UCSD-AML1 (cell line): Measurements from ENCODE around the gene KCNN2.

Source experiments
- DNase-seq: peaks from one replicate; lab custom pipeline; 2025; ENCODE audit not compliant: unreplicated experiment; lab: John Stamatoyannopoulos, UW

KCNN2 gene

DNA sequence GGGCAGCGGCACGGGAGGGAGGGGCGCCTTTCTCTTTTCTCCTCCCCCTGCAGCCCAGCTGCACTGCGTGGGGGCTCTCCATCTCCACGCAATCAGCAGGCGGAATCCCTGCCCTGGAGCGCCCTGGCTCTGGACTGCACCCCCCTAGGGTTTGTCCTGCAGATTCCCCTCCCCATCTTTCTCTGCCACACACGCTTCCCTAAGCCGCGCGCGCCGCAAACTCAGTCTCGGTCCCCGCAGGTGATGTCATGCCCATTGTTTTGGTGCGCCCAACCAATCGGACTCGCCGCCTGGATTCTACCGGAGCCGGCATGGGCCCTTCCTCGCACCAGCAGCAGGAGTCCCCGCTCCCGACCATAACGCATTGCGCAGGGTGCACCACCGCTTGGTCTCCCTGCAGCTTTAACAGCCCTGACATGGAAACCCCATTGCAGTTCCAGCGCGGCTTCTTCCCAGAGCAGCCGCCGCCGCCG, at the start of gene KCNN2:
KCNN2 (plus strand) TSS at position 347 of the 473 bp plus-strand sequence; CDS start at position 417, 70 bp downstream.
- DNase-seq = no peak

DNA sequence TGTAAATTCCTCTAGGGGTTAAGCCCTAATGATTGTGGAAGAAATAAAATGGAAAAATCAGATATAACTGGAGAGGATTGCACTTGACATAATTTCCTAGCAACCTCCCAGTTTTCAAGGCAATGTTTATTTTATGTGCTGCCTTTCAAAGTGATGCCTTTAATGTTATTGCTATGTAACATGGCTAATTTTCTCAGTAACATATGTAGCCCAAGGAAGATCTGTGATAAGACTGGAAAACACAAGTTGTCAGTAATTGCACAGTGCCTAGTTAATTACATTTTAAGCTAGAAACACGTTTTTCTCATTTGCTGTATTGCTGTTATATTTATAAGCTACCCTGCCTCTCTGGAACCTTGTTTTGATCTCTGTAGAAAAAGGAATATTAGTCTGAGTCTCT, 49.2 kb upstream of the KCNN2 start:
- DNase-seq = no peak

DNA sequence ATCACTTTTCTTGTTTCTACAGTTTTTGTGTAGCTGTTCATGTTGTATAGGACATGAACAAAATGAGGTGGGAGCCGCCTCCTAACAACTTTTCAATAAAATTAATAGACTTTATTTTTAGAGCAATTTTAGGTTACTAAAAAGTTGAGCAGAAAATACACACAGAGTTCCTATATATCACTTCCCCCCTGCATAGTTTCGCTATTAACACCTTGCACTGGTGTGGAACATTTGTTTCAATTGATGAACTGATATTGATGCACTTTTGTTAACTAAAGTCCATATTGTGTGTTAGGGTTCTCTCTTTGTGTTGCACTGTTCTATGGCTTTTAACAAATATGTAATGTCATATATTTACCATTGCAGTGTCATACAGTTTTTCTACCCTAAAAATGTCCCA, 47.8 kb upstream of the KCNN2 start:
- DNase-seq = no peak

DNA sequence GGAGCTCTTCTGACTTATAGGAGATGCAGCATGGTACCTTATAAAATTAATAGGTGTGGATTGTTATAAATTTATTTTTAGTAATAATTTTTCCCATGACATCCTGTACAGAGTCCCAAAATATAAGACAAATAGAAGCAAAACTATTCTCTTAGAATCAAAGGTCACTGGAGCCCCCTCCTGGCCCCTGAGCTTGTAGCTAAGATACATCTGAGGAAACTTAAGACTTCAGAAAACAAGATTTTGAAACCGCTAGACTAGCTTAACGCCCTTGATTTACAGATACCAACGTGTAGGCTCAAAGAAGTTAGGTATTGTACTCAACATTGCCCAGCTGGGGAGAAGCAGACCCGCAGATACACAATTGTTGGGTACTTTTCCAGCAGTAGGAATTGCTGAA, 45.7 kb upstream of the KCNN2 start:
- DNase-seq = no peak

DNA sequence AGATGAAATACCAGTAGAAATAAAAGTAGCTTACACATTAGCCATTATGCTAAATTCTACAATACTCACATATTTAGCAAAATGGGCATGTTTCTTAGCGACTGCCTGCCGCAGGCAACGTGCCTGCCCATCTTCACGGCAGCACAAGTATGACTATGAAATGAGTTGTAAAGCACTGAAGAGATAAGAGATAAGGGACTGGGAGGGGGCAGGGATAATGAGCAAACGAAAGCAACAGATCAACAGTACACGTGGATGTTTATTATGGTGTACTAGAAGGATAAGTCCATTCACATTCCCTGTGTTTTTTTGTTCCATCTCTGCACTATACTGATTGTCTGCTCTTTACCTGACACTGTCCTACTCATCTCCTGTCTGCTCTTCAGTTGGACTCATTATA, 44.1 kb upstream of the KCNN2 start:
- no peak for DNase-seq

DNA sequence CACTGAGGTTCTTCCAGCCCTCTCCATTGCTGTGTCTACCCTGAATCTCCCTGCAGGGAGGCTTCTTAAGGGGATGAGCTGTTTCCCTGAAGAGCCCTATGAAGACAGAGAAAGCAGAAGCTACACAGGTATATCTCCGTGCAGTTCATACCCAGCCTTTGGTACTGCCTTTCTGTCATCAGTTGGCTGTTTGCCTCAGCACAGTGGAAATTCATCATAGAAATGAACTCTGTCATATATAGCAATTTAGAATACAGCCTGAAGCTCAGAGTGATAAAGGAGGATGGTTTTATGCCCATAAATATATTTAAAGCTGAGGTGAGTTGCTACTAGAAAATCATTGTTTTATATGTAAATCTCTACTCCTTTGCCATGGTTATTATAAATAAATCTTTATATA, 42.6 kb upstream of the KCNN2 start:
- DNase-seq = no peak

DNA sequence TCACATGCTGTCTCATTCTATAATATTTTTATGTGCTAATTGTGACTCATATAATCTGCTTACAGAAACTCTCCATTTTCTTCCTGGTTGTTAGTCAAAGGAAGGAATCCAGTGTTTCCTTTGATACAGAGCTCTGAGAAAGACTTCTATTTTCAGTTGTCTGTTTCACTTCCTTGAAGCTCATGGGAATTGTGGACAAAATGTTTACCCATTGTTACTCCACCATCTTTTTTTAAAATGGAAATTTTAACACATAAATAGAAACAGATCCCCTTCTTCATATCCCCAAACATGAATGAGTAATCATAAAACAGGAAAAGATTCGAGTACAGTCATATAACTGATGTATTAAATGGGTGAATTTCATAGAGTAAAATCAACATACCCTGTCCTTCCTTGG, 42.0 kb upstream of the KCNN2 start:
- DNase-seq = no peak

DNA sequence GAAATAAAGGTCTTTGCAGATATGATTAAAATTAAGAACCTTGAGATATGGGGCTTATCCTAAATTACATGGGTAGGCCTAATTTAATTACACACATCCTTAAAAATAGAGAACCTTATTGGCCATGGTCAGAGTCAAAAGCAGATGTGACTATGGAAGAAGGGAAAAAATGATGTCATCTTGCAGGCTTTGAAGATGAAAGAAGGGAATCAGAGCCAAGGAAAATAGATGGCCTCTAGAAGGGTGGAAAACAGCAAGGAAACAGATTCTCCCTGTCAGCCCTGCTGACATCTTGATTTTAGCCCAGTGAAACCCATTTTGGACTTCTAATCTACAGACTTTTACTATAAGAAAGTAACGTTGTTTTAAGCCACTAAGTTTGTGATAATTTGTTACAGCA, 37.6 kb upstream of the KCNN2 start:
- no peak for DNase-seq

DNA sequence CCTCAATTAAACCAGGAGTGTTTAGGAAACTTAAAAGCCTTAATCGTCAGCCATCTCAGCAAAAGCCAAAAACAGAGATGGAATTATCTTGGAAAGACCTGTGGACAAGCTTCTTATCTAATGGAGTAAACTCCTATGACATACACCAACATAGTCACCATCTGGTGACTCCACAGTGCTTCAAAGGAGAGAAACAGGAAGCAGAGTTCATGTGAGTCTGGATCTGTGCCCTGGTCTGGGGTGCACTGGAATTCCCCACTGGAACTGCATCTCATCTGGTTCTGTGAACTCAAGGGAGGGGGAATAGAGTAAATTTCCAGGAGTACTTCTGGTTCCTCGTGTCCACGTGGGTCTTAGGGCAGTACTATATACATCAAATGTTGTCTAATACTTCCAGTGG, 36.3 kb upstream of the KCNN2 start:
- DNase-seq = no peak

DNA sequence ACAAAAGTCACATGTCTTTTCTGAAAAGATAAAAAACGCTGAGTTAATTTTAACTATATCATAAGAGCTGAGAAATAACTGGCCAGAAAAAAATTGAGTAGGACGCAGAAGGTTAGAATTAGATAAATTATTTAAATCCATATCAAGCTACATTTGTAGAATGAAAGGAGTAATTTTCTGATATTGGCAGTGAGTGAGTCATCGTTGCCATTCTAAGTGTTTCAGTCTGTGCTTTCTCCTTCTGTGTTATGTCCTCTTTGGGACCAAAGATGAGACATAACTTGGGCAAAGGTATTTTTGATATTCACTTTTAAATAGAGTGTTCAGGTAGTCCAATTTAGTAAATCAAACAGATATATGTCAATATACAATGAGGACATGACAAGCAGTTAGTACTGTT, 34.4 kb upstream of the KCNN2 start:
- no peak for DNase-seq

DNA sequence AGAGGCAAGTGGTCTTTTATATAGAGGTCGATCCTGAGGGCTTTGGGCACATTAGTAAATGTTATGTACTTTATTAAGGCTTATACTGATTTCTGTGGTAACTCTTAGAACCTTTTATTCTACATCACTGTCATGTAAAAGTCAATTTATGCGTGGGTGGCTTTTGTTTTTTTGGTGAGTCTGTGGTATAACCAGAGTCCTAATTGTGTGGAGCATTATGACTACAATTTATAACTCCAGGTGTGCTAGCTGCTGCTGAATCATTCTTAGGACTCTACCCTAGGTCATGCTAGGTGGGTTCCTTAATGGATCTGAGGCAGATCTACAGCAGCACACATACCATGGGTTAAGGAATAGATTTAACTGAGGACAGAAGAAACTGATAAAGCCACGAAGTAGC, 33.9 kb upstream of the KCNN2 start:
- no peak for DNase-seq

DNA sequence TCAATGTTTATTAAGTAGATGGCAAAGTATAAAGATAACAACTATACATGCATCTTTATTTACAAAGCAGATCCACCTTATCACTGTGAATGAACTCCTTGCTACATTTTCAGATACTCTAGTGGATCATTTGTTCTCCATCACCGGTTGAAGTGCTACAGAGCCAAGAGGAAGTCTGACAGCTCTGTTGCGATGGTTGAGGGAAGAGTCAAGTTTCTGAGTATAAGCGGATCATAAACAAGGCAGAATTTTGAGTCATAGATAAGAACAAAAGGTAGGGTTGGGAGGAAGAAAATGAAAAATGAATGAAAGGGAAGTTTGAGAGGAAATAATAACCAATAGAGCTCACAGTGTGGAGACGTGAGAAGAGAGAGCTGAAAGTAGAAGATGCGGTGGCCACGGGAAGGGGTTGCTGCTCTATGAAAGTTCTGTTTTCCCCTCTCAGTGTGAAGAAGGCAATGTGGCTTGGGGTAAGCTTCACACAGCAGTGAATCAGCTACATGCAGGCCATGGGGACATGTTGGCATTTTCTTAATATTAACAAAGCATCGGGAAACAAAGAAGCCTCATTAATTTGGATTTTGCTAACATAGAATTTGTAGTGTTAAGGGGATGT, 30.8 kb upstream of the KCNN2 start:
- no peak for DNase-seq

DNA sequence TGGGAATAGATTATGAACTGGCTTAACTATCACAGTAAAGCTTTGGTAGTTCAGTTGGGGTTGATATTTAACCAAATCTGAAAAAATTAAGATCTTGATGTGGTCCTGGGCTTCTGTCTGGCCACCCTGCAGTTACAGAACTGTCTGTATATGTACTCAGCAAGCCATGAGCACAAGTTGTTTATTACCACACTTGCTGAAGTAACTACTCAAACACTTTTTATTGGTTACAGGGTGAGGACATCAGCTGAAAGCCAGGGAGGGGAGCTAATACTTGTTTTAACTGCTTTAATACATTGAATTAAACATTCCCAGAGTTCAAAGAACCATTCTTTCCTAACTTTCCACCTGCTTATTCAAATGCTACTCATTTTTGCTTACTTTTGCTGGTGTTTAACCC, 29.4 kb upstream of the KCNN2 start:
- DNase-seq = no peak

DNA sequence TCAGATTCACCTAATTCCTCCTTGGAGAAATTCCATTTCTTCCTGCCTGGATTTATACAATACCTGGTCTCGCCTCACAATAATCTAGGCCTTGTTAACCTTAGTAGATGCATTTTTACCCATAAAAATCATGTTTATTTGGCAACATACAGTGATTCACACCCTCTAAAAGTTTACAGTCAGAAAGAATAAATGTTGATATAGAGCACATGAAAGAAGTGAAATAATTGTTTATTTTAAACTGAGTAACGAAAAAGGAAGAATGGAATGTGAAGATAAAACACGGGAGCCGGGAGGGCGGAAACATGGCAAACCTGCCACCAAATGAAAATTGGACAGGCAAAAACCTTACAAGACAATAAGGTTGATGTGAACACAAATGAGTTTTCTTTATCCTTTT, 28.9 kb upstream of the KCNN2 start:
- DNase-seq = no peak

DNA sequence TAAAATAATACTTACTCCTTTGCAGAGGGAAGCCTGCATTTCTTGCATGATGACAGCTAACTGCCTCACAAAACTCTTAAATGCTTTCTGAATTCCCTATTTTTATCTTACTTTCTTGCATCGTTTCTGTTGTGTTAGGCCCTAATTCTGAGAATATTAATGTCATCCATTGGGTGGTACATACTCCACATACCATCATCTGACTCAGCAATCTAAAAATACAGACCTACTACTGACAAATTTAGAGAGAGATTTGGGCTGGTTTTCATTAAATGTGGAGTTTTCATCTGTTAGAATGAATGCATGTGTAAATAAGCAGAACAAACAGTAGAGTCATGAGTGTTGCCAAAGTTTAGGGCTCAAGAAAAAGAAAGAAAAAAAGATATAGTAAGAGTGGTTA, 26.5 kb upstream of the KCNN2 start:
- no peak for DNase-seq

DNA sequence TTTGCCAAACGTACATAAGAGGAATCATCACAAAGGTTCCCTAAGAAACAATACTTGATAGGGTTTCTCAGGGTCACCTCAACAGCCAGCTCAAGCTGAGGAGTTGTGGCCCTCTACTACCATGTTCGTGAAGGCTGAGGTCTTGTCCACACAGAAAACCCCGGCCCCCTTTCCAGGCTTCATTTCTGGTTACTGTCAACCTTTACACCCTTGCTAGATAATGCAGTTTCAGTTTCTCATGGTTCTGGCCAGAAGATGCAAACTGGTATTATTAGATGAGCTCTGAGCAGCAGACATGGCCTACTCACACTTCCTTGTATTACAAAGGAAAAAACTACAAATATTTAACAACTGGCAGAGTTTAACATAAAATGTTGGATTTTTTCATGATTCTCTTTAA, 22.8 kb upstream of the KCNN2 start:
- no peak for DNase-seq

DNA sequence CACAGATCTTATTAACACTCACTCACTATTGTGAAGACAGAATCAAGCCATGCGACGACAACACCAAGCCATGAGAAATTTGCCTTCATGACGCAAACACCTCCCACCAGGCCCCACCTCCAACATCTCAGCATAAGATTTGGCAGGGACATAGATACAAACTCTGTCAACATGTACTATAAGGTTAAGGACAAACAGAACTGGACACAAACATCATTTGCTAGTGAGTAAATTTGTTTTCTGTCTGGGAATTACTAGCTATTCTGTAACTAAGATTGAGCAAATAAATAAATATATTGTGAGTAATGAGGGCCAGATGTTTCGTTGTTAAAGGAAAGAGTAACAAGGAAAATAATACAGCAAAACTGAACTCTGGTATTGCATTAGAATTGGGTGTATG, 15.7 kb upstream of the KCNN2 start:
- DNase-seq = no peak

DNA sequence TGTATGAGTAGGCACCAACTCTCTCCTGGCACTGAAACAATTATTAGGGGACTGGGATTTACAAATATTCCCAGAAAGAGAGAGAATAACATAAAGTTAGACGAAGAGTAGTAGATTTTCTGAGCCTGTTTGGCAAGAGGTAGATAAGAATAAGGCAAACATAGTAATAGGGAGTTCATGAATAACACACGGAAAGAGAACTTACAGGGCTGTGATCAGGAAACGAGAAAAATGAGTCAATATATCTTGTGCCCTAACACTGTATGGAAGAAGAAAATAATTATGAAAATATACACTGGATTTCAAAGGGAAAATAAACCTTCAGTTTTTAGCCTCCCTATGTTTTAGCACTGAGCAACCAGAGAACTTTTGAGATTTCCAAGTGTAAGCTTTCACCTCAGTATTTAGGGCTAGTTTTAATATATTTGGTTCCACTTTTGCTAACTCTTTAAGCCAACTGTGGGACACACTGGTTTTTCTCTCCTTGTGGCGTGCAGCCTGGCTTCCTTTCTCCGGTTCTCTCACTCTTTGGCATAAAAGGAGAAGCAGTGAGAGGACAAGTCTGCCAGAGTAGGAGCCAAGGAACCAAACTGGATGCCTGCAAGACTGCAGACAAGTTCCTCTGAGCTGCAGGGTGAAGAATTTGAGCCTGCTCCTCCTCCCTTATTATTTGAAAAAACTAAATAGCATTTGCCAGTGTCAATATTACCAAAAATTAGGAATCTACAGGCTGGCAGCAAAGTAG, 6.6 kb upstream of the KCNN2 start:
- DNase-seq = no peak

DNA sequence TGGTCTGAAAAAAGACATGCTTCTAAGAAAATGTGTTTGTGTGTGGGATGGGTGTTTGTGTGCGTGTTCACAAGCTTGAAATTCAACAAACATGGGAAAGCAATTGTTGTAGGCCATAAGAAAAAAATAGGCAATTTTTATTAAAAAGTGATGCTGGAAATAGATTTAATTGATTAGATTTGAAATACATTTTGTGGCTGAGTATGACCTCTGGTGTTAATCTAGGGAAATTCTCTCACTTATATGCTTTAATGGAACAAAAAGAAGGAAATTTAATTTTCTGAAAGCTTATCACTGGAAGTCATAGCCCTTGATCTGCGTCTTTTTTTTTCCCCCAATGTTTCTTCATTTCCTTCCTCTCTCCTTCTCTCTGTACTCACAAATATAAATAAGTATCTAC, 3.5 kb upstream of the KCNN2 start:
- DNase-seq = no peak

DNA sequence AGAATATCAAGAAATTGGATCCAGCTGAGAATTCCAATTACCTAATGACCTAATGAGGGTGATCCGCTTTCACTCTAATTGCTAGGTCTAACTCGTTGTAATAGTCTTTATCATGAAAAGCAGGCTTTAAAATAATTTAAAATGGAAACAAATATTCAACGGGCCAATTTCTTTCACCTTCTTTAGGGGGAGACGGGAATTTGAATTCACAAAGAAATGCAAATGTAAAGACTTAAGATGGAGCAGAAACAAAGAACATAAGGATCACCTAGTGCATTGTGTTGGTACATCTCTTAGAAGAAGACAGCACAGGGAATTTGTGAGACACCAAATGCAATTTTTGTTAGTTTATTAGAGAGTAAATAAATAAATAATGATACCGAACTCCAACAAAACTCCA, 1.5 kb upstream of the KCNN2 start:
- no peak for DNase-seq

DNA sequence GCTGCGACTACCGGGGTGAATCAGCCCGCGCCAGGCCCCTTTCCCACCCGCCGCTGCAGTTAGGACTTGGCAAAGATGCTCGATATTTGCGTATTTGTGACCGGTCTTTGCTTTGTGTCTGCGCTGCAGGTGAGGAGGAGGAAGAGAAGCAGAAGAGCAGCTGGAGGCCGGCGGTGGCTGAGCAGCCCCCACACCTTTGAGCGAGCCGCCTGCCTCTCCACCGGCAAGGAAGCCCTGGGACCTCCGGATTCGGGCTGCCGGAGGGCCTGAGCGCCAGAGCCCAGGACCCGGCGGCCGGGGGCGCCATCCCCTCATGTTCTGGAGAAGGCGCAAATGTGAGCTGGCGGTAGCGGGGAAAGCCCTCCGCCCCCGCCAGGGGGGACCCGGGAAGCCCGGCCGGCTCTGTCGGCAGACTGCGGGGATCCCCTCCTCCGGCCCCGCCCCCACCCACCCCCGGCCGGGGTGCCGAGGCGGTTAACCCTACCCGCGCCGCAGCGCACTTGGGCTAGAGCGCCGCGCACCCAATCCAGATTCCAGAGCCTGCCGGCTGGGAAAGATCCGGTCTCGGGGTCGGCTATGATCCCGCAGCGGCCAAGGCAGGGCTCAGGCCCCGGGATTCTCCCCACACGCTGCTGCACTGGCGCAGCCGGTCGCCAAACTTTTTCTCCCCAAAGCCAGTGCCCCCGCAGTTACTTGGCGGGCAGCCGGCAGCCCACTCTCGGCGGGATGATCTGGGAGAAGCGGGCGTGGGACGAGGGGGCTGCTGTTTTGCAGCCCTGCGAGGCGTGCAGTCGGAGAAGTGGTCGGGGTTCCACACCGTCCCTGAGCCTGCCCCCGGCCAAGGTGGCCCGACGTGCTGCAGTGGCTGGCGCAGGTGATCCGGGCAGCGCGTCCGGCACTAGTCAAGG, 800 bp upstream of the KCNN2 start:
- no peak for DNase-seq
